Kidney (tissue), 14 donors: Measurements from ENCODE around the gene ADAD2. TPM values are rescaled to one million over a fixed set of nuclear protein-coding genes. Genes with fewer than 3 reads are reported as not detected.

Source experiments
- DNase-seq, 5 donors: peaks; one replicate each; pipeline ENCODE4 v3.0.0-alpha.2; 2013 to 2020
- FAIRE-seq: peaks from 2 replicates; lab custom pipeline; 2012; peaks lifted over from hg19 to GRCh38; lab: Jason Lieb, UNC
- H3K27ac ChIP-seq, 2 donors: one replicate each; pipeline ENCODE4 v1.7.0; 2013; ENCODE audit warnings: low read depth in 2 of 2, low read length in 2 of 2, inconsistent platforms in 1 of 2
- H3K27me3 ChIP-seq: one replicate; pipeline ENCODE4 v1.7.1; 2013; ENCODE audit warnings: low read length, inconsistent platforms; ENCODE audit not compliant: control insufficient read depth, insufficient read depth
- H3K36me3 ChIP-seq, 3 donors: one replicate each; pipeline versions ENCODE4 v1.7.0 to v1.7.1; 2013; ENCODE audit warnings: low read length in 3 of 3, control low read depth in 1 of 3, inconsistent platforms in 1 of 3; ENCODE audit not compliant: insufficient read depth in 3 of 3, control insufficient read depth in 2 of 3
- H3K4me1 ChIP-seq, 3 donors: one replicate each; pipeline versions ENCODE4 v1.7.0 to v1.7.1; 2013; ENCODE audit warnings: low read length in 3 of 3, inconsistent platforms in 1 of 3, low read depth in 1 of 3; ENCODE audit not compliant: control insufficient read depth in 2 of 3, insufficient read depth in 2 of 3
- H3K4me3 ChIP-seq, 3 donors: one replicate each; pipeline versions ENCODE4 v1.7.0 to v1.8.1; 2013; ENCODE audit warnings: low read length in 3 of 3, control low read depth in 1 of 3, inconsistent platforms in 1 of 3
- H3K9ac ChIP-seq, 3 donors: one replicate each; pipeline versions ENCODE4 v1.7.0 to v1.7.1; 2013; ENCODE audit warnings: low read length in 3 of 3, control low read depth in 1 of 3, inconsistent platforms in 1 of 3
- H3K9me3 ChIP-seq, 3 donors: one replicate each; pipeline versions ENCODE4 v1.7.0 to v1.7.1; 2013; ENCODE audit warnings: low read length in 3 of 3, control low read depth in 1 of 3, inconsistent platforms in 1 of 3; ENCODE audit not compliant: control insufficient read depth in 2 of 3, insufficient read depth in 1 of 3
- CTCF ChIP-seq: IDR thresholded peaks from 3 replicates; pipeline ENCODE4 v1.5.1; 2012; ENCODE audit warnings: mild to moderate bottlenecking, moderate library complexity, borderline replicate concordance; ENCODE audit not compliant: insufficient read depth; ENCODE audit errors: extremely low read depth
- intact Hi-C: fragments of 100-400 bp; cut with DNase I; formaldehyde crosslinking; loops from one replicate; pipeline ENCODE4 v1.11.1; 2022
- polyA plus RNA-seq: library from polyadenylated mRNA; stranded (reverse); fragments of 350-450 nt; fragmentation: Illumina TruSeq; extraction: RNeasy Lipid Tissue Mini Kit (QIAGEN cat#74804); gene quantifications from one replicate; pipeline ENCODE4 v1.2.3, GENCODE V29; 2014; ENCODE audit warnings: low read depth, low replicate concordance; ENCODE audit not compliant: insufficient read depth
- total RNA-seq: library from RNA; stranded (reverse); fragmentation: NEBNext Ultra II Directional; extraction: Animal tissue kit (Norgen Biotek cat#: 25700); gene quantifications from one replicate; pipeline ENCODE4 v1.2.1, GENCODE V29; 2021
- donor health status: control.
- donor health status: control.
- donor health status: control.
- donor health status: control.
- donor health status: control.
- donor health status: DM: yes; HTN: yes; CAD: no.
- donor health status: Normal renal cell carcinoma (clear cell type).

The ADAD2 gene
- total and polyA plus RNA-seq, 2 donors from 2014 or later, result 0.72 to 0.80 TPM

- FAIRE-seq, result no peak
- no peaks in the 10 kb centered on the region for H3K4me1 ChIP-seq
- intact Hi-C loops, result no loop called here
- H3K36me3 ChIP-seq, result no peaks in the 10 kb centered on the region
- no peaks in the 10 kb centered on the region for H3K9me3 ChIP-seq
- no peak overlapping the region for H3K27ac ChIP-seq
- H3K27me3 ChIP-seq, result no peaks in the 10 kb centered on the region
- H3K4me3 ChIP-seq, result no peak overlapping the region
- no peak for TF ChIP-seq CTCF
- DNase-seq, result no peak
- H3K9ac ChIP-seq, result no peak overlapping the region
Measured at GRCh38 chr16:84239141-84239769, 48.3 kb downstream of the ADAD2 start.

- FAIRE-seq (no peak), DNase-seq (peak in 1 of 5 donors; percentile 41)
- no peaks in the 10 kb centered on the region for H3K27me3 ChIP-seq
- no peak within 1 kb of the TSS for H3K9ac ChIP-seq
- H3K36me3 ChIP-seq, result no peaks in the 10 kb centered on the region
- no peaks in the 10 kb centered on the region for H3K9me3 ChIP-seq
- intact Hi-C loops, result no loop called here
- no peak within 1 kb of the TSS for H3K27ac ChIP-seq
- TF ChIP-seq CTCF, result no peak
- H3K4me1 ChIP-seq, result no peaks in the 10 kb centered on the region
- no peak within 1 kb of the TSS for H3K4me3 ChIP-seq
Measured at GRCh38 chr16:84239909-84240308, 49.0 kb downstream of the ADAD2 start, which contains the start of gene KCNG4. Gene KCNG4 (minus strand): TSS chr16:84240012. CDS start chr16:84237485, 2,527 bp downstream.

DNA sequence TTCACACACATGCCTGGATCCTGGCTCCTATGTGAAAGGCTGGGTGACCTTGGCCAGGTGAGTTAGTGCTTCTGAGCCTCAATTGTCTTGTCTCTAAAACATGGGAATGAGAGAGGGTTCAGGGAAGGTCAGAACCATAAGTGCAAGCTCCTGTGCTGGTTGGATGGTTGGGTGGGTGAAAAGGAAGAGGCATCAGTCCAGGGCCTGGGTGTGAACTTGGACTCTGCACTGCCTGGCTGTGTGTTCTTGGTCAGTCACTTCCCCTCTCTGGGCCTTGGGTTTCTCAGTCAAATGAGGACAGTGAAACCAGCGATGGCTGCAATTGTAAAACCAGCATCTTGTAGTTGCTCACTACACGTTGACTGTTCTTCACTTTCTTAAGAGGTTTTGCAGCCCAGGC, 49.5 kb downstream of the ADAD2 start:
- no peak overlapping the region for H3K4me3 ChIP-seq
- no peaks in the 10 kb centered on the region for H3K4me1 ChIP-seq
- DNase-seq (peak in 1 of 5 donors; percentile 18), FAIRE-seq (no peak)
- H3K36me3 ChIP-seq, result no peaks in the 10 kb centered on the region
- no peak overlapping the region for H3K9ac ChIP-seq
- H3K27me3 ChIP-seq, result no peaks in the 10 kb centered on the region
- no peaks in the 10 kb centered on the region for H3K9me3 ChIP-seq
- intact Hi-C loops, result no loop called here
- TF ChIP-seq CTCF, result no peak
- no peak overlapping the region for H3K27ac ChIP-seq
